Measurements from ENCODE around the gene DLG2. TPM values are rescaled to one million over a fixed set of nuclear protein-coding genes. Genes with fewer than 3 reads are reported as not detected.

Gene DLG2
- total and polyA plus RNA-seq, 2 donors (not counting 3 experiments of a cell fraction or from before 2014, with no cell fraction given), result 0.15 to 1.1 TPM

DNA sequence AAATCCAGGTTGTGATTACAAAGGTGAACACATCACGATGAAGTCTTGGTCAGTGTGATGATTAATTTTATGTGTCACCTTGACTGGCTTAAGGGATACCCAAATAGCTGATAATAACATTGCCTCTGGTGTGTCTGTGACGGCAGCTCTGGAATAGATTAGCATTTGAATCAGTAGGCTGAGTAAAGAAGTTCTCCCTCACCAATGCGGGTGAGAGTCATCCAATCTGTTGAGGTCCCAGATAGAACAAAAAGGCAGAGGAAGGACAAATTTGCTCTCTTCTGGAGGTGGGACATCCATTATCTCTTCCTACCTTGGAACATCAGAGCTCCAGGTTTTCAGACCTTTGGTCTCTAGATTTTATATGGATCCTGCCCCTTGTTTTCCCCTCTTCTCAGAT lies 1484.7 kb downstream of the DLG2 start:
- no peak overlapping the region for H3K27ac ChIP-seq (ENCODE audit: insufficient read depth, low read depth, low read length)
- dilution Hi-C loops (cut with MboI; ENCODE audit: extremely low pct_ligation_motif_present, low sequenced_read_pairs), result no loop called here
- H4K20me1 ChIP-seq (replicated peaks; ENCODE audit: control insufficient read depth, extremely low read depth, insufficient read depth, low read length), result no peaks in the 10 kb centered on the region
- FAIRE-seq, result no peak
- ChIA-PET POLR2A (no interaction called here), CTCF (interaction anchor here (0.7 kb wide), 1 partner anchor 61 kb away, joined by 3 read pairs; no protein-coding TSS in a partner anchor)
- H3K9me3 ChIP-seq (replicated peaks; ENCODE audit: control insufficient read depth, insufficient read depth, low read length), result no peaks in the 10 kb centered on the region
- intact Hi-C loops (cut with micrococcal nuclease), result no loop called here
- no TSS peak for BruUV-seq (replicated peaks)
- no peak overlapping the region for H3K4me3 ChIP-seq (replicated peaks in 1 of 3; ENCODE audit: insufficient read depth in 1 of 3, low read depth in 1 of 3, low read length in 3 of 3)
- no peaks in the 10 kb centered on the region for H3K9me1 ChIP-seq (replicated peaks; ENCODE audit: control insufficient read depth, extremely low read depth, insufficient read depth, low read length)
- H3K4me2 ChIP-seq (ENCODE audit: insufficient read depth, low read length), result no peak overlapping the region
- H3K9ac ChIP-seq (replicated peaks; ENCODE audit: extremely low read depth, insufficient read depth, low read length), result no peak overlapping the region
- H3K79me2 ChIP-seq (ENCODE audit: control insufficient read depth, insufficient read depth, low read length), result no peaks in the 10 kb centered on the region
- TF ChIP-seq MYC (IDR thresholded peaks at IDR 0.05; ENCODE audit: low read depth, low read length), result no peak
- TF ChIP-seq FOS (IDR thresholded peaks at IDR 0.05; ENCODE audit: borderline replicate concordance, insufficient read depth, low read length), result no peak
- no peak for TF ChIP-seq POLR2A (IDR thresholded peaks at IDR 0.05; ENCODE audit: low read depth, low read length)
- TF ChIP-seq POLR2AphosphoS5 (IDR thresholded peaks at IDR 0.05; ENCODE audit: insufficient read depth, low read depth, low read length), result no peak
- TF ChIP-seq GATA2 (IDR thresholded peaks at IDR 0.05; ENCODE audit: insufficient read depth, insufficient read length, low read depth, low read length), result no peak
- TF ChIP-seq, protein P1, sequence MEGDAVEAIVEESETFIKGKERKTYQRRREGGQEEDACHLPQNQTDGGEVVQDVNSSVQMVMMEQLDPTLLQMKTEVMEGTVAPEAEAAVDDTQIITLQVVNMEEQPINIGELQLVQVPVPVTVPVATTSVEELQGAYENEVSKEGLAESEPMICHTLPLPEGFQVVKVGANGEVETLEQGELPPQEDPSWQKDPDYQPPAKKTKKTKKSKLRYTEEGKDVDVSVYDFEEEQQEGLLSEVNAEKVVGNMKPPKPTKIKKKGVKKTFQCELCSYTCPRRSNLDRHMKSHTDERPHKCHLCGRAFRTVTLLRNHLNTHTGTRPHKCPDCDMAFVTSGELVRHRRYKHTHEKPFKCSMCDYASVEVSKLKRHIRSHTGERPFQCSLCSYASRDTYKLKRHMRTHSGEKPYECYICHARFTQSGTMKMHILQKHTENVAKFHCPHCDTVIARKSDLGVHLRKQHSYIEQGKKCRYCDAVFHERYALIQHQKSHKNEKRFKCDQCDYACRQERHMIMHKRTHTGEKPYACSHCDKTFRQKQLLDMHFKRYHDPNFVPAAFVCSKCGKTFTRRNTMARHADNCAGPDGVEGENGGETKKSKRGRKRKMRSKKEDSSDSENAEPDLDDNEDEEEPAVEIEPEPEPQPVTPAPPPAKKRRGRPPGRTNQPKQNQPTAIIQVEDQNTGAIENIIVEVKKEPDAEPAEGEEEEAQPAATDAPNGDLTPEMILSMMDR (IDR thresholded peaks at IDR 0.05; ENCODE audit: extremely low read depth in 1 of 2, insufficient read depth in 1 of 2, low read depth in 1 of 2, low read length in 2 of 2), result no peak
- TF ChIP-seq, protein P2, sequence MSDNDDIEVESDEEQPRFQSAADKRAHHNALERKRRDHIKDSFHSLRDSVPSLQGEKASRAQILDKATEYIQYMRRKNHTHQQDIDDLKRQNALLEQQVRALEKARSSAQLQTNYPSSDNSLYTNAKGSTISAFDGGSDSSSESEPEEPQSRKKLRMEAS (IDR thresholded peaks at IDR 0.05; ENCODE audit: insufficient read depth, insufficient read length), result no peak
- no peak for TF ChIP-seq JUN (IDR thresholded peaks at IDR 0.05; ENCODE audit: borderline replicate concordance, insufficient read depth, insufficient read length, low read depth)
- no peak for TF ChIP-seq EZH2 (IDR thresholded peaks at IDR 0.05; ENCODE audit: borderline replicate concordance, low read depth, low read length, severe bottlenecking)
- no peak for DNase-seq (ENCODE audit: low read depth, low spot score)
- no peaks in the 10 kb centered on the region for H3K4me1 ChIP-seq (ENCODE audit: control insufficient read depth, extremely low read depth, insufficient read depth, low read length)
- no peaks in the 10 kb centered on the region for H3K27me3 ChIP-seq (ENCODE audit: control insufficient read depth in 2 of 2, insufficient read depth in 2 of 2, low read length in 2 of 2)
- H3K36me3 ChIP-seq (ENCODE audit: control insufficient read depth in 2 of 2, extremely low read depth in 1 of 2, insufficient read depth in 2 of 2, low read length in 2 of 2), result no peaks in the 10 kb centered on the region
- H2AFZ ChIP-seq (ENCODE audit: low read depth, low read length), result no peak overlapping the region
